Measurements from ENCODE around the gene TRMT61A. TPM values are rescaled to one million over a fixed set of nuclear protein-coding genes. Genes with fewer than 3 reads are reported as not detected.

Gene TRMT61A
- total RNA-seq, 1 donor from 2014 or later = 4.7 TPM

GRCh38 chr14:103534576-103535061, 5.6 kb downstream of the TRMT61A start:
- no peak overlapping the region for H3K4me3 ChIP-seq (ENCODE audit: low read length in 3 of 3)
- no peak overlapping the region for H3K9ac ChIP-seq (ENCODE audit: low read depth in 1 of 3, low read length in 3 of 3)
- H3K27ac ChIP-seq (ENCODE audit: low read depth, low read length) = no peak overlapping the region
- no peaks in the 10 kb centered on the region for H3K27me3 ChIP-seq (ENCODE audit: control insufficient read depth in 3 of 3, insufficient read depth in 3 of 3, low read length in 3 of 3)
- peaks cover 27 to 40% (median 36%) of the 10 kb centered on the region in 3 donors for H3K4me1 ChIP-seq (ENCODE audit: control insufficient read depth in 3 of 3, insufficient read depth in 3 of 3, low read length in 3 of 3)
- H3K36me3 ChIP-seq (ENCODE audit: control insufficient read depth in 3 of 3, insufficient read depth in 3 of 3, low read length in 3 of 3) = peaks cover 5 to 27% (median 18%) of the 10 kb centered on the region in 3 donors
- H3K9me3 ChIP-seq (ENCODE audit: control insufficient read depth in 3 of 3, low read length in 3 of 3) = no peaks in the 10 kb centered on the region

- Histone ChIP-seq H3K36me3 (ENCODE audit: control insufficient read depth in 3 of 3, insufficient read depth in 3 of 3, low read length in 3 of 3) (peaks cover 5 to 24% (median 18%) of the 10 kb centered on the region in 3 donors), H3K4me1 (ENCODE audit: control insufficient read depth in 3 of 3, insufficient read depth in 3 of 3, low read length in 3 of 3) (peaks cover 23 to 38% (median 31%) of the 10 kb centered on the region in 3 donors), H3K9ac (ENCODE audit: low read depth in 1 of 3, low read length in 3 of 3) (peak overlapping the region in 1 of 3 donors; percentile 8), H3K27me3 (ENCODE audit: control insufficient read depth in 3 of 3, insufficient read depth in 3 of 3, low read length in 3 of 3) (no peaks in the 10 kb centered on the region), H3K9me3 (ENCODE audit: control insufficient read depth in 3 of 3, low read length in 3 of 3) (no peaks in the 10 kb centered on the region), H3K4me3 (ENCODE audit: low read length in 3 of 3) (no peak overlapping the region), H3K27ac (ENCODE audit: low read depth, low read length) (no peak overlapping the region)
These were observed 6.3 kb downstream of the TRMT61A start for GRCh38 chr14:103535081-103535890.

- no peak overlapping the region for H3K27ac ChIP-seq (ENCODE audit: low read depth, low read length)
These were observed 7.0 kb downstream of the TRMT61A start for GRCh38 chr14:103535891-103536565.

GRCh38 chr14:103536693-103537092, 7.7 kb downstream of the TRMT61A start:
- H3K27me3 ChIP-seq (ENCODE audit: control insufficient read depth in 3 of 3, insufficient read depth in 3 of 3, low read length in 3 of 3) = no peaks in the 10 kb centered on the region
- H3K4me1 ChIP-seq (ENCODE audit: control insufficient read depth in 3 of 3, insufficient read depth in 3 of 3, low read length in 3 of 3) = peaks cover 29 to 39% (median 35%) of the 10 kb centered on the region in 3 donors
- no peak overlapping the region for H3K27ac ChIP-seq (ENCODE audit: low read depth, low read length)
- peaks cover 4 to 16% (median 11%) of the 10 kb centered on the region in 3 donors for H3K36me3 ChIP-seq (ENCODE audit: control insufficient read depth in 3 of 3, insufficient read depth in 3 of 3, low read length in 3 of 3)
- H3K9me3 ChIP-seq (ENCODE audit: control insufficient read depth in 3 of 3, low read length in 3 of 3) = no peaks in the 10 kb centered on the region
- no peak overlapping the region for H3K4me3 ChIP-seq (ENCODE audit: low read length in 3 of 3)
- H3K9ac ChIP-seq (ENCODE audit: low read depth in 1 of 3, low read length in 3 of 3) = no peak overlapping the region

More at GRCh38 chr14:103535891-103536565, 7.0 kb downstream of the TRMT61A start:
- peaks cover 5 to 17% (median 12%) of the 10 kb centered on the region in 3 donors for H3K36me3 ChIP-seq (ENCODE audit: control insufficient read depth in 3 of 3, insufficient read depth in 3 of 3, low read length in 3 of 3)
- peaks cover 24 to 38% (median 34%) of the 10 kb centered on the region in 3 donors for H3K4me1 ChIP-seq (ENCODE audit: control insufficient read depth in 3 of 3, insufficient read depth in 3 of 3, low read length in 3 of 3)
- no peaks in the 10 kb centered on the region for H3K9me3 ChIP-seq (ENCODE audit: control insufficient read depth in 3 of 3, low read length in 3 of 3)
- H3K4me3 ChIP-seq (ENCODE audit: low read length in 3 of 3) = no peak overlapping the region
- H3K27me3 ChIP-seq (ENCODE audit: control insufficient read depth in 3 of 3, insufficient read depth in 3 of 3, low read length in 3 of 3) = no peaks in the 10 kb centered on the region
- peak overlapping the region in 1 of 3 donors; percentile 8 for H3K9ac ChIP-seq (ENCODE audit: low read depth in 1 of 3, low read length in 3 of 3)

- Histone ChIP-seq H3K27ac (ENCODE audit: low read depth, low read length) (peak overlapping the region; percentile 84), H3K27me3 (ENCODE audit: control insufficient read depth in 3 of 3, insufficient read depth in 3 of 3, low read length in 3 of 3) (no peaks in the 10 kb centered on the region), H3K4me1 (ENCODE audit: control insufficient read depth in 3 of 3, insufficient read depth in 3 of 3, low read length in 3 of 3) (peaks cover 36 to 46% (median 42%) of the 10 kb centered on the region in 3 donors), H3K36me3 (ENCODE audit: control insufficient read depth in 3 of 3, insufficient read depth in 3 of 3, low read length in 3 of 3) (peaks cover 4 to 11% (median 8%) of the 10 kb centered on the region in 3 donors), H3K9ac (ENCODE audit: low read depth in 1 of 3, low read length in 3 of 3) (peak overlapping the region in 1 of 3 donors; percentile 33), H3K4me3 (ENCODE audit: low read length in 3 of 3) (no peak overlapping the region), H3K9me3 (ENCODE audit: control insufficient read depth in 3 of 3, low read length in 3 of 3) (no peaks in the 10 kb centered on the region)
These were observed 8.4 kb downstream of the TRMT61A start for GRCh38 chr14:103537175-103537990.

GRCh38 chr14:103538291-103539055, 9.5 kb downstream of the TRMT61A start:
- Histone ChIP-seq H3K36me3 (ENCODE audit: control insufficient read depth in 3 of 3, insufficient read depth in 3 of 3, low read length in 3 of 3) (peaks cover 0 to 5% (median 3%) of the 10 kb centered on the region in 3 donors), H3K27me3 (ENCODE audit: control insufficient read depth in 3 of 3, insufficient read depth in 3 of 3, low read length in 3 of 3) (no peaks in the 10 kb centered on the region), H3K4me1 (ENCODE audit: control insufficient read depth in 3 of 3, insufficient read depth in 3 of 3, low read length in 3 of 3) (peaks cover 46 to 57% (median 53%) of the 10 kb centered on the region in 3 donors), H3K27ac (ENCODE audit: low read depth, low read length) (peak overlapping the region; percentile 84), H3K9me3 (ENCODE audit: control insufficient read depth in 3 of 3, low read length in 3 of 3) (no peaks in the 10 kb centered on the region), H3K4me3 (ENCODE audit: low read length in 3 of 3) (peak overlapping the region in 1 of 3 donors; percentile 22), H3K9ac (ENCODE audit: low read depth in 1 of 3, low read length in 3 of 3) (peak overlapping the region; percentile 43 to 79 (median 62))

GRCh38 chr14:103539056-103539825, 10.2 kb downstream of the TRMT61A start:
- Histone ChIP-seq H3K9ac (ENCODE audit: low read depth in 1 of 3, low read length in 3 of 3) (peak overlapping the region; percentile 43 to 79 (median 62)), H3K4me1 (ENCODE audit: control insufficient read depth in 3 of 3, insufficient read depth in 3 of 3, low read length in 3 of 3) (peaks cover 54 to 64% (median 60%) of the 10 kb centered on the region in 3 donors), H3K36me3 (ENCODE audit: control insufficient read depth in 3 of 3, insufficient read depth in 3 of 3, low read length in 3 of 3) (peaks cover 0 to 5% (median 3%) of the 10 kb centered on the region in 3 donors), H3K27me3 (ENCODE audit: control insufficient read depth in 3 of 3, insufficient read depth in 3 of 3, low read length in 3 of 3) (peaks cover 0 to 3% (median 0%) of the 10 kb centered on the region in 3 donors), H3K27ac (ENCODE audit: low read depth, low read length) (peak overlapping the region; percentile 84), H3K9me3 (ENCODE audit: control insufficient read depth in 3 of 3, low read length in 3 of 3) (no peaks in the 10 kb centered on the region), H3K4me3 (ENCODE audit: low read length in 3 of 3) (peak overlapping the region in 1 of 3 donors; percentile 22)

GRCh38 chr14:103540821-103541708, 12.1 kb downstream of the TRMT61A start:
- peak overlapping the region in 1 of 3 donors; percentile 74 for H3K9ac ChIP-seq (ENCODE audit: low read depth in 1 of 3, low read length in 3 of 3)
- no peak overlapping the region for H3K4me3 ChIP-seq (ENCODE audit: low read length in 3 of 3)

More at GRCh38 chr14:103540821-103541708, 12.1 kb downstream of the TRMT61A start:
- H3K27me3 ChIP-seq (ENCODE audit: control insufficient read depth in 3 of 3, insufficient read depth in 3 of 3, low read length in 3 of 3) = peaks cover 0 to 3% (median 0%) of the 10 kb centered on the region in 3 donors
- no peaks in the 10 kb centered on the region for H3K9me3 ChIP-seq (ENCODE audit: control insufficient read depth in 3 of 3, low read length in 3 of 3)
- peaks cover 59 to 70% (median 66%) of the 10 kb centered on the region in 3 donors for H3K4me1 ChIP-seq (ENCODE audit: control insufficient read depth in 3 of 3, insufficient read depth in 3 of 3, low read length in 3 of 3)
- H3K36me3 ChIP-seq (ENCODE audit: control insufficient read depth in 3 of 3, insufficient read depth in 3 of 3, low read length in 3 of 3) = no peaks in the 10 kb centered on the region
- H3K27ac ChIP-seq (ENCODE audit: low read depth, low read length) = peak overlapping the region; percentile 30
